Activated T-cell treated with anti-CD3 and anti-CD28 coated beads, Interleukin-2, amount 50 U/mL, for 72 hours (primary cell): ENCODE data around the gene QTRT2. TPM values are rescaled to one million over a fixed set of nuclear protein-coding genes. Genes with fewer than 3 reads are reported as not detected.

ENCODE experiments used
- ATAC-seq, 2 donors: fragments of 150-1000 bp; cut with Tn5 transposase; replicated peaks in 1 of 2; 2 replicates each; pipeline ENCODE4 v1.10.0; 2021; ENCODE audit warnings: moderate library complexity in 2 of 2, mild to moderate bottlenecking in 1 of 2
- DNase-seq, 2 donors: peaks; one replicate each; pipeline ENCODE4 v3.0.0; 2021 to 2022; ENCODE audit warnings: mixed read lengths in 1 of 2
- H3K27ac Mint-ChIP-seq: one replicate; pipeline ENCODE4 v1.8.0; 2022; ENCODE audit warnings: mild to moderate bottlenecking, moderate library complexity, mixed read lengths
- H3K27me3 Mint-ChIP-seq: one replicate; pipeline ENCODE4 v1.8.0; 2022; ENCODE audit warnings: low read depth, mixed read lengths
- H3K36me3 Mint-ChIP-seq, 2 donors: one replicate each; pipeline ENCODE4 v1.8.0; 2022; ENCODE audit warnings: mixed read lengths in 2 of 2, mild to moderate bottlenecking in 1 of 2; ENCODE audit not compliant: insufficient read depth in 2 of 2
- H3K4me1 Mint-ChIP-seq: one replicate; pipeline ENCODE4 v1.8.0; 2022; ENCODE audit warnings: low read depth, mixed read lengths
- H3K4me3 Mint-ChIP-seq, 2 donors: one replicate each; pipeline ENCODE4 v1.8.0; 2022; ENCODE audit warnings: mild to moderate bottlenecking in 2 of 2, mixed read lengths in 2 of 2, moderate library complexity in 2 of 2
- H3K9me3 Mint-ChIP-seq, 2 donors: one replicate each; pipeline ENCODE4 v1.8.0; 2022; ENCODE audit warnings: mixed read lengths in 2 of 2
- total RNA-seq, 2 donors: library from RNA; stranded (reverse); gene quantifications; one replicate each; pipeline ENCODE4 v1.2.3, GENCODE V29; 2022

QTRT2 gene
- total RNA-seq, 2 donors from 2014 or later: 23.8 to 27.5 TPM

DNA sequence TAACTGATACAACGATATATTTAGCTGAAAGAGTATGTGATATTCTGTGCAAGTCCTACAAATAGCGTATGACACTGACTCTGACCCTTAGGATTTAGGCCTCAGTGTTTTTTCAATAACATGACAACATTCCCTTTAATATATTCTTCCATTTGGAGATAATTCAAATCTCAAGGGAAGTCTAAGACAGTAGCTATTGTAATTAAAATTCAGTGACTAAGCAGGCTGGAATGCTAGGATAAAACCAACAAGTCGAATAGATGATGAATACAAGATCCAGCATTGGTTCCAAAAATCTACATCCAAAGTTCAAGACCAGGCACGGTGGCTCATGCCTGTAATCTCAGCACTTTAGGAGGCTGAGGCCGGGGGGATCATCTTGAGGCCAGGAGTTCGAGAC, 56.2 kb downstream of the QTRT2 start:
- Mint-ChIP-seq H3K36me3 (no peaks in the 10 kb centered on the region), H3K4me3 (no peak overlapping the region)
- no peak for ATAC-seq

GRCh38 chr3:114114719-114115118, 58.2 kb downstream of the QTRT2 start:
- Mint-ChIP-seq H3K4me1 (no peaks in the 10 kb centered on the region), H3K27me3 (peaks cover 27% of the 10 kb centered on the region), H3K4me3 (no peak overlapping the region), H3K27ac (no peak overlapping the region), H3K36me3 (no peaks in the 10 kb centered on the region), H3K9me3 (no peaks in the 10 kb centered on the region)
- ATAC-seq (no peak), DNase-seq (no peak)

More for the DNA sequence above, 56.2 kb downstream of the QTRT2 start:
- Mint-ChIP-seq H3K27ac (no peak overlapping the region), H3K27me3 (peaks cover 33% of the 10 kb centered on the region), H3K9me3 (no peaks in the 10 kb centered on the region), H3K4me1 (no peaks in the 10 kb centered on the region)
- DNase-seq: no peak

DNA sequence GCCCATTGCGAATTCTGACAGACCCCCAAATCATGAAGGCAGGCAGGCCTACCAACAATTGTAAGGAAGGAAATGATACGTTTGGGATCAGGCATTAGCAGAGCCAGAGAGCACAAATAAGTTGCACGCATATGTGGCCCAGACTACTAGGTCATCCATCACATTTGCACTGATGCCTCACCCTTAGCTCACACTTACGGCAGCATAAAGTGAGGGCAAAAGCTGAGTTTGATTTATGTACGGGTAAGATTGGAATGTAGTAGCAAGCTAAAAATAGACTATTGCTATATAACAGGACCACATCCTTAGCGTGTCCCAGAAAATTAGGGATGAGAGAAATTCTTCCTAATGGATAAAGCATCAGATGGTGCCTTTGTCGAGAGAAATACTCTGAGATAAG, 58.6 kb downstream of the QTRT2 start:
- Mint-ChIP-seq H3K27me3 (peaks cover 23% of the 10 kb centered on the region), H3K4me3 (no peak overlapping the region), H3K9me3 (no peaks in the 10 kb centered on the region), H3K27ac (no peak overlapping the region), H3K4me1 (no peaks in the 10 kb centered on the region), H3K36me3 (no peaks in the 10 kb centered on the region)
- no peak for ATAC-seq
- DNase-seq: no peak

GRCh38 chr3:114119776-114120175, 63.2 kb downstream of the QTRT2 start:
- no peak for DNase-seq
- H3K27ac Mint-ChIP-seq: no peak overlapping the region
- no peaks in the 10 kb centered on the region for H3K9me3 Mint-ChIP-seq
- H3K27me3 Mint-ChIP-seq: no peaks in the 10 kb centered on the region
- ATAC-seq: no peak
- no peaks in the 10 kb centered on the region for H3K4me1 Mint-ChIP-seq
- no peak overlapping the region for H3K4me3 Mint-ChIP-seq
- no peaks in the 10 kb centered on the region for H3K36me3 Mint-ChIP-seq

DNA sequence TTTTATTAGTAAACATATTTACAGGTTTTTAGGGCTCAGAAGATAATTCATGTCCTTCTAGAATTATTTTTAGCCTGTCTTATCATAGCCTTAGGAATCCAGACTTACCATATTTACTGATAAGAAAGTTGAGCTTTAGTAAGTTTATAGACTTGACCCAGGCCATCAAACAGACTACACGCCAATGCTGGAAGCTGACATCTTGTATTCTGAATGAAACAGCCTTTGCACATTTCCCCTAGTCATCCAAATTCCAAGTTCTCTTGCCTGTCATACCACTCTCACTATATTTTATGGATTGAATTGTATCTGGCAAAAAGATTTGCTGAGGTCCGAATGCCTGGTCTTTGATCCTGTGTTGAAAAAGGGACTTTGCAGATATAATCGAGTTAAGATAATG, 63.7 kb downstream of the QTRT2 start:
- no peak overlapping the region for H3K27ac Mint-ChIP-seq
- DNase-seq (no peak), ATAC-seq (no peak)
- no peaks in the 10 kb centered on the region for H3K36me3 Mint-ChIP-seq
- H3K4me1 Mint-ChIP-seq: no peaks in the 10 kb centered on the region
- no peak overlapping the region for H3K4me3 Mint-ChIP-seq
- no peaks in the 10 kb centered on the region for H3K27me3 Mint-ChIP-seq
- H3K9me3 Mint-ChIP-seq: no peaks in the 10 kb centered on the region

DNA sequence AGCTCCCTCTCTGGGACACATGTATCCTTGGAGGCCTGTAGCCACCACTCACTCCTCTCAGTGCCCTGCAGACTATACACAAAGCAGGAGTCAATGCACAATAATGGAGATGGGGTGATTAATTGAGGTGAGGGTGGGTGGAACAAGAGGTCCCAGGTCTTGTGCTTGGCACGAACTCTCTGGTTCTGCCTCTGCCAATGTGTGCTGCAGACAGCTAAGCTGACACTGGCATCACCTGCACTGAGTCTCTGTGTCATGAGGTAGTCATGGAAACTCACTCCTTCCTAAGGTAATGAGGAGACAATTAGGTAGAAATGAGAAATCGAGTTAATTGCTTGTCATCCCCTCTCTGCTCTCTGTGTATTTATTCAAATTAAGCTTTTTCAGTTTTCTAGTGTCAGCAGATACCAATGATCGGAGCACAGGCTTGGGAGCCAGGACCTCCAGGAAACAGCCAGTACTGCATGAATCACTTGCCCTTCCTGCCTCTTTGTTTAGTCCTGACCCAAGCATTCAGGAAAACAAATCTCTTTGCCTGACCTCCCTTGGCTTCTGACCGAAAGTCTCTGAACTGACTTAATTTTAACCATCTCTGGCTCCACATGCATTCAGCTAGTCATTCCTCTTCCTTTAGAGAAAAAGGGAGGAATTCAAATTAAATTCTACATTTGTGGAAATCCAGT, 65.6 kb downstream of the QTRT2 start:
- DNase-seq (no peak), ATAC-seq (peak; percentile 49 to 64)
- H3K4me1 Mint-ChIP-seq: no peaks in the 10 kb centered on the region
- H3K4me3 Mint-ChIP-seq: no peak overlapping the region
- H3K27me3 Mint-ChIP-seq: no peaks in the 10 kb centered on the region
- H3K9me3 Mint-ChIP-seq: no peaks in the 10 kb centered on the region
- no peak overlapping the region for H3K27ac Mint-ChIP-seq
- no peaks in the 10 kb centered on the region for H3K36me3 Mint-ChIP-seq

- H3K27ac Mint-ChIP-seq: no peak overlapping the region
- H3K4me1 Mint-ChIP-seq: peaks cover 9% of the 10 kb centered on the region
- H3K36me3 Mint-ChIP-seq: no peaks in the 10 kb centered on the region
- H3K9me3 Mint-ChIP-seq: no peaks in the 10 kb centered on the region
- no peaks in the 10 kb centered on the region for H3K27me3 Mint-ChIP-seq
- no peak for DNase-seq
- ATAC-seq: peak in 1 of 2 donors; percentile 47
- H3K4me3 Mint-ChIP-seq: no peak overlapping the region
Measured at GRCh38 chr3:114126461-114126860, 69.9 kb downstream of the QTRT2 start.

DNA sequence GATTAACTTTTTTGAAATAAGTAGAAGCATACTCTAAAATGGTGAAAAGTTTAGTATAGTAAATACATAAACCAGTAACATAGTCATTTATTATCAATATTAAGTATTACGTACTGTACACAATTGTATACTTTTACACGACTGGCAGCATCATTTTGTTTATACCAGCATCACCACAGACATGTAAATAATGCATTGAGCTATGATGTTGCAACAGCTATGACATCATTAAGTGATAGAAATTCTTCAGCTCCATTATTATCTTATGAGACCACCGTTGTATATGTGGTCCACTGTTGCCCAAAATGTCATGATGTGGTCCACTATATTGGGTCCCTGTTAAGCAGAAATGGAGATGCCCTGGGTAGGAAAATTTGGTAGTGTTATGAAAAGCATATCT, 71.0 kb downstream of the QTRT2 start:
- no peak overlapping the region for H3K4me3 Mint-ChIP-seq
- H3K27ac Mint-ChIP-seq: no peak overlapping the region
- peaks cover 9% of the 10 kb centered on the region for H3K4me1 Mint-ChIP-seq
- ATAC-seq (no peak), DNase-seq (no peak)
- H3K9me3 Mint-ChIP-seq: no peaks in the 10 kb centered on the region
- H3K27me3 Mint-ChIP-seq: peaks cover 6% of the 10 kb centered on the region
- H3K36me3 Mint-ChIP-seq: no peaks in the 10 kb centered on the region

- H3K4me3 Mint-ChIP-seq: peak overlapping the region; percentile 17 to 46
- peak; percentile 77 to 83 for ATAC-seq
- no peak for DNase-seq
- H3K27ac Mint-ChIP-seq: peak overlapping the region; percentile 6
- H3K9me3 Mint-ChIP-seq: no peaks in the 10 kb centered on the region
- peaks cover 6% of the 10 kb centered on the region for H3K27me3 Mint-ChIP-seq
- H3K4me1 Mint-ChIP-seq: peaks cover 9% of the 10 kb centered on the region
- H3K36me3 Mint-ChIP-seq: no peaks in the 10 kb centered on the region
Measured at GRCh38 chr3:114128231-114128630, 71.7 kb downstream of the QTRT2 start.

DNA sequence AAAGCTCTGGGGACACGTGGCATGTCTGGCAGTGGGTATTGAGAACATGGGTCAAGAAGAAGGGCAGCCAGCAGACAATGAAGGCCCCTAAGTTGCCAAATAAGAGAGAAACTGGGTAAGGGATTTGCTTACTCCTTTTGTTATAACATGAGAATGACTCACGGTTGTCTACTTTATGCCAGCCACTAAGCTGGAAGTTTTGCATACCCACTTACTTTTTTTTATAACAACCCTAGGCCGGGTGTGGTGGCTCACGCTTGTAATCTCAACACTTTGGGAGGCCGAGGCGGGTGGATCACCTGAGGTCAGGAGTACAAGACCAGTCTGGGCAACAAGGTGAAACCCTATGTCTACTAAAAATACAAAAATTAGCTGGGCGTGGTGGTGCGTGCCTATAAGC, 72.3 kb downstream of the QTRT2 start:
- Mint-ChIP-seq H3K4me1 (peaks cover 9% of the 10 kb centered on the region), H3K4me3 (peak overlapping the region; percentile 17 to 46), H3K36me3 (no peaks in the 10 kb centered on the region), H3K27ac (no peak overlapping the region), H3K9me3 (no peaks in the 10 kb centered on the region), H3K27me3 (peaks cover 6% of the 10 kb centered on the region)
- ATAC-seq (peak in 1 of 2 donors; percentile 20), DNase-seq (no peak)

GRCh38 chr3:114132500-114132899, 76.0 kb downstream of the QTRT2 start:
- Mint-ChIP-seq H3K36me3 (peaks cover 0 to 2% of the 10 kb centered on the region in 2 donors), H3K27ac (no peak overlapping the region), H3K9me3 (no peaks in the 10 kb centered on the region), H3K27me3 (peaks cover 6% of the 10 kb centered on the region), H3K4me1 (peaks cover 9% of the 10 kb centered on the region), H3K4me3 (no peak overlapping the region)
- no peak for DNase-seq
- ATAC-seq: peak in 1 of 2 donors; percentile 54

GRCh38 chr3:114133947-114134346, 77.4 kb downstream of the QTRT2 start:
- ATAC-seq (peak in 1 of 2 donors; percentile 48), DNase-seq (no peak)
- Mint-ChIP-seq H3K27ac (no peak overlapping the region), H3K4me1 (no peaks in the 10 kb centered on the region), H3K27me3 (peaks cover 6% of the 10 kb centered on the region), H3K9me3 (peaks cover 0 to 2% of the 10 kb centered on the region in 2 donors), H3K36me3 (peaks cover 0 to 2% of the 10 kb centered on the region in 2 donors), H3K4me3 (peak overlapping the region in 1 of 2 donors; percentile 4)
